HG02840 (cell line): Measurements from ENCODE around the gene PMEPA1.

ENCODE experiments used
- ATAC-seq: cut with Tn5 transposase; IDR thresholded peaks from one replicate; pipeline ENCODE4 v1.9.1; 2021; ENCODE audit warnings: mild to moderate bottlenecking, moderate library complexity, moderate number of reproducible peaks; ENCODE audit not compliant: unreplicated experiment, low FRiP score

PMEPA1 gene, protein sequence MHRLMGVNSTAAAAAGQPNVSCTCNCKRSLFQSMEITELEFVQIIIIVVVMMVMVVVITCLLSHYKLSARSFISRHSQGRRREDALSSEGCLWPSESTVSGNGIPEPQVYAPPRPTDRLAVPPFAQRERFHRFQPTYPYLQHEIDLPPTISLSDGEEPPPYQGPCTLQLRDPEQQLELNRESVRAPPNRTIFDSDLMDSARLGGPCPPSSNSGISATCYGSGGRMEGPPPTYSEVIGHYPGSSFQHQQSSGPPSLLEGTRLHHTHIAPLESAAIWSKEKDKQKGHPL

DNA sequence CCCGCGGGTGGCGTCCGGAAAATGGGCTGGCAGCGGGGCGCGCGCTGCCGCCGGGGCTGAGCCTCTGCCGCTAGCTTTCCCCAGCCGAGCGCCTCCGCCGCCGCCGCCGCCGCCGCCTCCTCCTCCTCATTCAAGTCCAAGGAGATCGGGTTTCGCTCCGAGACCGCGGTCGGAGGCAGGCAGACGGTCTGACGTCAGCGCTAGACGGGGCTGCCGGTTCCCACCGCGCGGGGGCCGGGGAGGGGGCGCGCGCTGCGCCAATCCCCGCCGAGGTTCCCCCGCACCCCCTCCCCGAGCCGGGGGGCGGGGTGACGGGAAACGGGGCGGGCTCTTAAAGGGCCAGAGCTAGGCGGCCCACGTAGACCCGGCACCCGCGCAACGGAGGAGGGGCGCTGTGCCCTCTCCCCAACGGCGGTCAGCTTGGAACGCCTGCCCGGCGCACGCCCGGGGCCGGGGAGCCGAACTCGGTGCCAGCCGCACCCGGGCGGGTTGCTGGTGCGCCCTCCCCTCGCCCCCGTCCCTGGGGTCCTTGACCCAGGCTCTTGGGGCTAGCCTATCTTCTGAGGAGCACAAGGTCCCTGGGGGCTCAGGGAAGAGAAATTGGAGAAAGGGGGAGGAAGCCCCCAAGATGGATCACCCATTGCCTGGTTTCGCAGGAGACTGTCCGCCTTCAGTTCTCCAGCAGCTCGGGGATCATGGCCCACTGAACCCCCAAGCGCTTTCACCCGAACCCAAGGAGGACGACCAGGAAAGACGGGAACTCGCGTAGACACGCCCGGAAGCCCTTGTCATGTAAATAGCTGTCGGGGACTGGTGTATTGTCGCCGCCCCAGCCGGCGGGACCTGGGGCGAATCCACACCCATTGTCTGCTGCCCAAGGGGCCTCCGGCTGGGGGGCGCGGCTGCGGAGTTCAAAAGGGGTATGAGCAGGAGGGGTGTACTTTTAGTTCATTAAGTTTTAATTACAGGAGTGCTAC is at the start of gene PMEPA1:
TSS of gene PMEPA1 (minus strand) at position 193 of the 977 bp plus-strand sequence. CDS start 433 bp downstream, outside the sequence.
- peak; percentile 79 for ATAC-seq

GRCh38 chr20:57757767-57758166 is 48.0 kb upstream of the PMEPA1 start:
- no peak for ATAC-seq

DNA sequence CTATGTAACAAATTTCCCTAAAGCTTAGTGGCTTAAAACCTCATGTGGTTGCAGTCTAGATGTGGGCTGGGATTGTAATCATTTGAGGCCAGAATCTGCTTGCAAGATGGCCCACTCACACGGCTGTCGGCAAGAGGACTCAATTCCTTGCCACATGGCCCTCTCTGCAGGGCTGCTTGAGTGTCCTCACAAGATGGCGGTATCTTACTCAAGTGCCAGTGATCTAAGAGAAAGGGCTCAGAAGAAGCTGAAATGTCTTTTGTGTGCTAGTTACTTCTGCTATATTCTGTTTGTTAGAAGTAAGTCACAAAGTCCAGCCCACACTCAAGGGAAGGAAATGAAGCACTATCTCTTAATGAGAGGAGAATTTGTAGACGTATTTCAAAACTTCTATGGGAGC is 47.1 kb upstream of the PMEPA1 start:
- no peak for ATAC-seq

- no peak for ATAC-seq
These were observed 46.4 kb upstream of the PMEPA1 start for GRCh38 chr20:57756213-57756612.

DNA sequence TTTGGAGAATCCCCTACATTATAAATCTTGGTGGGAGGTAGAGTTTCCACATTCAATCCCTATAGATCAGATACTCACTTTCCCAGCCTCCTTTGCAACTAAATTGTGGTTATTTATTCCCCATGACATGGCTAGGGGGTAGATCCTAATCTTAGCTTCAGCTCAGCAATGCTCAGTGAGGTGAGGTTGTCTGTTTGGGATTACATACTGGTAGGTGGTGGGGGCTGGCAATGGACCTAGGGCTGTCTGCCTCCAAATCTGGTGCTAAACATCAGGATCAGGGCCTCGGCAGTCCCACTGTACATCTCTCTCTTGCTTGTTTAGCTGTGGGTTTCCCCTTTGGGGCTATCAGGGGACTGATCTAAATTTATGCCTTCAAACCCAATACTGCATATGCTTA is 45.8 kb upstream of the PMEPA1 start:
- no peak for ATAC-seq

GRCh38 chr20:57754190-57754589 is 44.4 kb upstream of the PMEPA1 start:
- no peak for ATAC-seq

GRCh38 chr20:57753332-57754164 is 43.7 kb upstream of the PMEPA1 start:
- ATAC-seq, result no peak

DNA sequence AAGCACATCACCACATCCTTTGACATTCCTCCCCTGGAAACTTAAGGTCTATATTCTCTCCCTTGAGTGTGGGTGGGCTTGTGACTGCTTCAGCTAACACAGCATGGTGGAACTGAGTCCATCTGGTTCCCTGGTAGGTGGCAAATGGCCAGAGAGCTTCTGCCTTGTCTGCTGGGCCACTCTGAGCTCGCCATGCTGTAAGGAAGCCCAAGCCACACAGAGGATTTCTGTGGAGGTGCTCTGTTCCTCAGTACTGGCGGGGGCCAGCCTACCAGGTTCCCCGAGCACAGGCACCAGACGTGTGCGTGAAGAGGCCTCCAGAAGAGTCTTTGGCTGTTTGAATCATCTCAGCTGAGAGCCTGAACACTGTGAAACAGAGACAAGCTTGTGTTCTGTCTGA is 41.6 kb upstream of the PMEPA1 start:
- ATAC-seq, result no peak

DNA sequence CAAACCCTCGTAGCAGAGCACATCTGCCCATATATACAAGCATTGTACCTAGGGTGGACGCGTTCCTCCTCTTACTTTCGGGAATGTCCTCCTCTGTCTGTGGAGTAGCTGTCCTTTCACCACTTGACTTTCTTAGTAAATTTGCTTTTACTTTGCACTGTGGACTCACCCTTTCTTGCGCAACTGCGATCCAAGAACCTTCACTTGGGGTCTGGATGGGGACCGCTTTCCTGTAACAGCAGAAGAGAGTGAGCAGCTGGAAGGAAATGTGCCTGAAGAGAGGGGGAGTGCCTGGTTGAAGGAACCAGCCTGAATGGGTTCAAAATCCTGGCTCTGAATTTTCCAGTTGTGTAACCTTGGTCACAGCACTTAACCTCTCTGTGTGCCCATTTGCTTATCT is 40.1 kb upstream of the PMEPA1 start:
- no peak for ATAC-seq

DNA sequence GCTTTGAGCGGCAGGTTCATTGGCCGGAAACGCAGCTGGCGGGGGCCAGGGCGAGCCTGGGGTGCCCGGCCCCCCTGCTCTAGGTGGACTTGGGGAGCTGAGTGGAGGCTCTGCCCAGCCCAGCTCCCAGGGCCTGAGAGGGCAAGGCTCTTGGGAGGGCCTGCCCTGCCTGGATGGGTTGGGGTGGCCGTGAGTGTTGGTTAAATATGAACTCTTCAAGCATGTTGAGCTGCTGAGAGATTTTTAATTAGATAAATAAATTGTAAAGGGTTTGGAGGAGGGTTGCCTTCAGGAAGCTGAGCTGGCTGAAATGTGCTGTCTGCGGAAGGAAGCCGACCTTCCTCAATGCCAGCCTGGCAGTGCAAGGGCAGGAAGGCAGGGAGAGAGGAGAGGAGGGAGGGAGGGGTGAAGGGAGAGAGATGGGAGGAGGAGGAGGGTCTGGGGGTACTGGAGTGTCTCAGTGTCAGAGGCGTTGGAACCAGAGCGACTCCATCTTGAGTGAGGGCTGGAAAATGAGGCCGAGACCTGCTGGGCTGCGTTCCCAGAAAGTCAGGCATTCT is 39.4 kb upstream of the PMEPA1 start:
- ATAC-seq, result no peak

GRCh38 chr20:57748601-57749130 is 38.9 kb upstream of the PMEPA1 start:
- ATAC-seq, result no peak

DNA sequence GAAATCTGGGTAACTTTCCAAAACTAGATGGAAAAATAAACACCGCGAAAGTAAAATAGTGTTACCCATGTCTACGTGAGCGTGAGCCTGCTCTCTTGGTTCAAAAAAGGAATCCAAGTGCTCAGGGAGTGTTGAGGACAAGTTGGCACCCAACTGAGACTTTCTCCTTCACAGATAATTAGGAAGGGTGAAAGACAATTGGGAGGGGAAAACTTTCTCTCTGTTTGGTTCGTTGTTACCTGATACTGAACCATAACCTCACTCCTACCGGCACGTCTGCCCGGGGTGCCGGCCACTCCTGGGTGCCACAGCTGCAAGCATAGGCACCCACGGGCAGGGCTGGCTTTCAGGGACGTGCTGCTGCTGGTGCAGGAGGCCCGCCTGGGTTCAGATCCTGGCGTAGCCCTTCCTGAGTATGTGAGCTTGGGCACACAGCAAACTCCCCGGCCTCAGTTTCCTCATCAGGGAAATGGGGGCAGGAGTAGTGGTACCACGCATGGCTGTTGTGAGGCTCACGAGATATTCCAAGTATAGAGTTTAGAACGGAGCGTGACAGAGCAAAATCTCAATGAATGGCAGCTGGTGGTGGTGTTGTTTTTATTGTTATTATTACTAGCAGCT is 38.2 kb upstream of the PMEPA1 start:
- ATAC-seq, result no peak

DNA sequence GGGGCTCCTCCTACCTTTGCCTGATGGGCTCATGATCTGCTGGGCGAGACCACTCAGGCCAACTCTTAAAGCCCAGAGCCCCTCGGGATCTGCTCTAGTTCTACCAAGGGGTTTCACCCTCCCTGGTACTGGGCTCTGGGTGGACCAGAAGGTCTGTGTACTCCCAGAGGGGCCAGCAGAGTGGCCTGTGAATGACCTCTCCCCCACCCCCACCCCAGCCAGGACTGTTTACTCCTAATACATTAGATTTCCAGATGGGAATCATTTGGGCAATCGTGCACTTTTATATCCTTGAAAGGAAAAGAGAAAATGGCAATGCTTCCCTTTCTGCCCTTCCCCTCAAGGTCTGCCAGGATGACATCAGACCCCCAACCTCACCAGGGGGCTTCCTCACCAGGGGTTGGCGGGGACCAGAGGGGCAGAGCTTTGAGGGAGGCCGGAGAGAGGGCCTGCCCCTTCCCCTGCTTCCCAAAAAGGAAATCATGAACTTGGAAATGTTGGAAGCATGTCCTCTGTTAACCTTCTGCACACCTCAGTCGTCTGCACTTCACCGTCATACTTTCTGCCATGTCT is 37.1 kb upstream of the PMEPA1 start:
- no peak for ATAC-seq

DNA sequence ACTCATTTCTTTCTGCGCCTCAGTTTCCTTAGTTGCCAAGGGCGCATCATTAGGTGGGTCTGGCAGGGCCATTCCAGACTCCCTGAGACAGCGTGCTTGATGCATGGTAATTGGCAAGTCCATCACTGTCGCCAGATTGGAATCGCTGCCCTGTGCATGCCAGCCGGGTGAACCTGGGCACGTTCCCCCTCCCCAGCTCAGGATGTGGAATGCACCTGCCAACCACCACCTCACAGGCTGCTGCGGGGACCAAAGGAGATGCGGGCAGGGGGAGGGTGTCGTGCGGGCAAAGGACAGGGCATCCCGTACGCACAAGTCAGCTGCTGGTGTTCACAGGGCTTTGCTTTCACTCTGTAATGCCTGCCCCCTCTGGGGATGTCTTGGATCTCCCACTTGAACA is 36.4 kb upstream of the PMEPA1 start:
- no peak for ATAC-seq

DNA sequence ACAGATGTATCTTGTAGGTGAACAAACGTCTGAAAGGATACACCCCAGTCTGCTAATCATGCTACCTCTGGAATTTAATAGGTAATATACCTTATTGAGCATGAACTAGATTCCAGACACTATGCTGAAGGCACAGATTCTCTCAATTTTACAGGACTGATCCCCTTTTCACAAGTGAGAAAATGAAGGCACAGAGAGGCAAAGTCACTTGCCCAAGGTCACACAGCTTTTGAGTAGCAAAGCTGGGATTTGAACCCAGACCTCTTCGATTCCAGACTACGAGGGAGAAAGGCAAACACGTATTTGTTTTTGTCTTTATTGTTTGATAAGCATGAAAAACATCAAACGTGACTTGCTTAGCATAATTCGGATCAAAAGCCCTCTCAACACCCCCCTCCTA is 34.4 kb upstream of the PMEPA1 start:
- no peak for ATAC-seq

GRCh38 chr20:57743450-57744095 is 33.8 kb upstream of the PMEPA1 start:
- ATAC-seq, result no peak

DNA sequence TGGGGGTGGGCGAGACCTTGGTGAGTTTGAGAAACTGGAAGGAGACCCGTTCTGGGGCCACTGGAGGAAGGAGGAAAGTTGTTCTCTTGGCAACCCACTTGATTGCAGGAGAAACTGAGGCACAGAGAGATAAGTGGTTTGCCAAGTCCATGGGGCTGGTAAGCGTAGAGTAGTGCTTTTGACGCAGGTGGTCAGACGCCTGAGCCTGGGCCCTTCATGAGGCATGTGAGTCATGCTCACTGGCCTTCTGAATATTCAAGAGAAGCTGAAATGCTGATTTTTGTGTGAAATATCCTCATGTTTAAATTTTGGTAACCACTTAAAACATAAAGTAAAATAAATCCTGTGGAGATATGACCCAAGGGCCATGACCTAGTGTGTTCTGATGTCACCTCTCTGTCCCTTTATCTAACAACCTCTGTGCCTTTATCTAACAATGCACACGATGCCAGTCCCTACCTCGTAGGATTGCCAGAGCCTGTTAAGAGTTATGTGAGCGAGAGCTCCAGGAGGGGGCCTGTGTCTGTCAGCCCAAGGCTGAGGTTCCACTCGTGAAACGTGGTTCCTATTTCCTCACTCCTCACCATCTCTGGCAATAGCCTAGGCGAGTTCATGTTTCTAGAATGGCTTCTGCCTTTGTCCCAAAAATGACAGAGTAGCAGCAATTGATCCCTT is 32.8 kb upstream of the PMEPA1 start:
- no peak for ATAC-seq

DNA sequence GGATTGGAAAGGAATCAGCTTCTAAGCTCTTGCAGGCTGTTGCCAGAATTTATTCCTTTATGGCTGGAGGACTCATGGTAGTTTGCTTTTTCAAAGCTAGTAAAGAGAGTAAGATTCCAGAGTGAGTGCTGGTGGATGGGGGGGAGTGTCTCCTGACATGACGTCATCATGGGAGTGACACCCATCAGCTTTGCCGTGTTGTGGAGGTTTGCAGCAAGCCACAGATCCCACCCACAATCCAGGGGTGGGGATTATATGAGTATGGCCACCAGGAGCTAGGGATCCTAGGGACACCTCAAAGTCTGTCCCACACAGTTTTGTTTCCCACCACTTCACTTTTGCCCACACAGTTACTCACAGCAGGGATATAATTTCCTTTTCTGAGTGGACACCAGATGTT is 28.7 kb upstream of the PMEPA1 start:
- ATAC-seq, result no peak
